ENCODE data around the gene CCL11.

The CCL11 gene

GRCh38 chr17:34311291-34311690 is 25.7 kb downstream of the CCL11 start:
- Histone ChIP-seq H3K4me2 (no peak overlapping the region), H3K27ac (no peak overlapping the region), H3K27me3 (ENCODE audit: insufficient read depth, low read depth) (no peaks in the 10 kb centered on the region), H3K4me1 (ENCODE audit: low read depth, poor library complexity, severe bottlenecking) (peaks cover 21% of the 10 kb centered on the region), H3K36me3 (ENCODE audit: insufficient read depth) (no peaks in the 10 kb centered on the region), H3K4me3 (IDR thresholded peaks at IDR 0.05; ENCODE audit: insufficient read depth, low read depth, low read length) (no peak overlapping the region), H3K79me2 (ENCODE audit: insufficient read depth, low read depth) (no peaks in the 10 kb centered on the region), H4K20me1 (ENCODE audit: insufficient read depth) (no peaks in the 10 kb centered on the region), H2AFZ (ENCODE audit: low read depth) (no peak overlapping the region), H3K9ac (no peak overlapping the region)
- no peak for TF ChIP-seq CTCF (conservative IDR thresholded peaks at IDR 0.05; ENCODE audit: low read depth, low read length)

- Histone ChIP-seq H3K36me3 (ENCODE audit: insufficient read depth) (no peaks in the 10 kb centered on the region), H2AFZ (ENCODE audit: low read depth) (no peak overlapping the region), H3K27me3 (ENCODE audit: insufficient read depth, low read depth) (no peaks in the 10 kb centered on the region), H3K27ac (no peak overlapping the region), H3K79me2 (ENCODE audit: insufficient read depth, low read depth) (no peaks in the 10 kb centered on the region), H3K9ac (no peak overlapping the region), H3K4me1 (ENCODE audit: low read depth, poor library complexity, severe bottlenecking) (peaks cover 13% of the 10 kb centered on the region), H3K4me3 (IDR thresholded peaks at IDR 0.05; ENCODE audit: insufficient read depth, low read depth, low read length) (no peak overlapping the region), H3K4me2 (no peak overlapping the region), H4K20me1 (ENCODE audit: insufficient read depth) (no peaks in the 10 kb centered on the region)
- no peak for TF ChIP-seq CTCF (conservative IDR thresholded peaks at IDR 0.05; ENCODE audit: low read depth, low read length)
These were observed 26.5 kb downstream of the CCL11 start for GRCh38 chr17:34312080-34312479.

- Histone ChIP-seq H3K27ac (no peak overlapping the region), H3K36me3 (ENCODE audit: insufficient read depth) (no peaks in the 10 kb centered on the region), H3K27me3 (ENCODE audit: insufficient read depth, low read depth) (no peaks in the 10 kb centered on the region), H3K9ac (no peak overlapping the region), H3K79me2 (ENCODE audit: insufficient read depth, low read depth) (no peaks in the 10 kb centered on the region), H3K4me2 (no peak overlapping the region), H4K20me1 (ENCODE audit: insufficient read depth) (no peaks in the 10 kb centered on the region), H3K4me1 (ENCODE audit: low read depth, poor library complexity, severe bottlenecking) (peaks cover 2% of the 10 kb centered on the region), H2AFZ (ENCODE audit: low read depth) (no peak overlapping the region), H3K4me3 (IDR thresholded peaks at IDR 0.05; ENCODE audit: insufficient read depth, low read depth, low read length) (no peak overlapping the region)
- TF ChIP-seq CTCF (conservative IDR thresholded peaks at IDR 0.05; ENCODE audit: low read depth, low read length): no peak
These were observed 27.6 kb downstream of the CCL11 start for GRCh38 chr17:34313164-34313563.

- Histone ChIP-seq H3K4me1 (ENCODE audit: low read depth, poor library complexity, severe bottlenecking) (no peaks in the 10 kb centered on the region), H4K20me1 (ENCODE audit: insufficient read depth) (no peaks in the 10 kb centered on the region), H3K9ac (no peak overlapping the region), H2AFZ (ENCODE audit: low read depth) (no peak overlapping the region), H3K4me2 (no peak overlapping the region), H3K27me3 (ENCODE audit: insufficient read depth, low read depth) (no peaks in the 10 kb centered on the region), H3K27ac (no peak overlapping the region), H3K4me3 (IDR thresholded peaks at IDR 0.05; ENCODE audit: insufficient read depth, low read depth, low read length) (no peak overlapping the region), H3K79me2 (ENCODE audit: insufficient read depth, low read depth) (no peaks in the 10 kb centered on the region), H3K36me3 (ENCODE audit: insufficient read depth) (no peaks in the 10 kb centered on the region)
- no peak for TF ChIP-seq CTCF (conservative IDR thresholded peaks at IDR 0.05; ENCODE audit: low read depth, low read length)
These were observed 28.7 kb downstream of the CCL11 start for GRCh38 chr17:34314279-34314678.

Measured in KMS-11 (cell line).